Raji (cell line): Measurements from ENCODE around the gene MPL.
A peak's percentile ranks its signal among the peaks of the same experiment; 100 is the strongest.

Source experiments
- POLR2A ChIP-seq: IDR thresholded peaks from 2 replicates; pipeline ENCODE4 v1.6.1; 2011; ENCODE audit warnings: low read depth, low read length, control low read depth; ENCODE audit not compliant: insufficient read depth

Gene MPL

DNA sequence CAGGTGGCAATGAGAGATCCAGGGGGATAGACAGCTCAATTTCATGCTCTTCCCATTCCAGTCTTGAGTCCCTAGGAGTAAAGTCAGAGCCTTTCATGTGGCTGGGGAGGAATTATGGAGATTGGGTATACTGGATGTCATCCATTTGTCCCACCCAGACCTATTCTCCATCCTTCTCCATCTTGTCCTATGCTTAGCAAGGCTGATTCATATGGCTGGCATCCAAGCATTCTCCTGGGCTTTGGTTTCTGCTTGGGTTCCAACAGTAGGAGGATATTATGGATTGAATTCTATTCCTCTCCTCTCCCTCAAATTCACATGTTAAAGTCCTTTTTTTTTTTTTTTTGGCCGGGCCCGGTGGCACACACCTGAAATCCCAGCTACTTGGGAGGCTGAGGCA is 17.3 kb downstream of the MPL start:
- no peak for TF ChIP-seq POLR2A

- TF ChIP-seq POLR2A = no peak
Measured at GRCh38 chr1:43357251-43357650, 19.6 kb downstream of the MPL start.

GRCh38 chr1:43358121-43358745 is 20.6 kb downstream of the MPL start:
- TF ChIP-seq POLR2A = 0 out of 2 replicates have a peak, but pooled peaks have one; percentile 25

DNA sequence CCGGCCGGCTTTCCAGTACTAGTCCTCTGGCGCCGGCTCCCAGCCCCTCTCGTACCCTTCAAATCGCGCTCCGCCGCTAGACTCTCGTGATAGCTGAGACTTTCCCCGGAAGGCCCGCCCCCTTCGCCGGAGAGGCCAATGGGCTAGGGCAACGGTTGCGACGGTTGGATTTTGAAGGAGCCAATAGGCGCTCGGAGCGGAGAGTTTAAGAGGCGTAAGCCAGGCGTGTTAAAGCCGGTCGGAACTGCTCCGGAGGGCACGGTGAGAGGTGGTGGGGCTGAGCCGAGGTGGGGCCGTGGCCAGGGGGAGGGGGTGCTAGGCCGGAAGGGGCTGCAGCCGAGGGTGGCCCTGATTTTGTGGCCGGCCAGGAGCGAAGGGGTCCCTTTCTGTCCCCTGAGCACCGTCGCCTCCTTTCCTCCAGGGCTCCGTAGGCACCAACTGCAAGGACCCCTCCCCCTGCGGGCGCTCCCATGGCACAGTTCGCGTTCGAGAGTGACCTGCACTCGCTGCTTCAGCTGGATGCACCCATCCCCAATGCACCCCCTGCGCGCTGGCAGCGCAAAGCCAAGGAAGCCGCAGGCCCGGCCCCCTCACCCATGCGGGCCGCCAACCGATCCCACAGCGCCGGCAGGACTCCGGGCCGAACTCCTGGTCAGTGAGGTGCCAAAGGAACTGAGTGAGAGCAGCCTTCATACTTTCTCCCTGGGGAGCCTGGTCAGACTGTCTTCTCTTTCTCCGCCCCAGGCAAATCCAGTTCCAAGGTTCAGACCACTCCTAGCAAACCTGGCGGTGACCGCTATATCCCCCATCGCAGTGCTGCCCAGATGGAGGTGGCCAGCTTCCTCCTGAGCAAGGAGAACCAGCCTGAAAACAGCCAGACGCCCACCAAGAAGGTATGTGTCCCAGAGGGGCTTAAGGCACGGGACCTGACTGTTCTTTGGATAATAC is 21.4 kb downstream of the MPL start, which contains the start of gene CDC20:
Gene CDC20, plus strand, starts transcription at position 236 of the 948 bp plus-strand sequence. Its CDS starts 235 bp downstream, at position 471.
- peak; percentile 87 for TF ChIP-seq POLR2A

DNA sequence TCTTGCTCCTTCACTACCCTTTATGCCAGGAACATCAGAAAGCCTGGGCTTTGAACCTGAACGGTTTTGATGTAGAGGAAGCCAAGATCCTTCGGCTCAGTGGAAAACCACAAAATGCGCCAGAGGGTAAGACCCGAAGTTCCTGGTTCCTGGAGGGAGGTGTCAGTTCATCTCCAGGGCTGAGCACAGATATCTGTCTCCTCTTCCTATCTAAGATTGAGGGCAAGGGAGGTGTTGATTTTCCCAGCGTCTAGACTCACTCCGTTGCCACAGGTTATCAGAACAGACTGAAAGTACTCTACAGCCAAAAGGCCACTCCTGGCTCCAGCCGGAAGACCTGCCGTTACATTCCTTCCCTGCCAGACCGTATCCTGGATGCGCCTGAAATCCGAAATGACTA is 22.1 kb downstream of the MPL start:
- no peak for TF ChIP-seq POLR2A

DNA sequence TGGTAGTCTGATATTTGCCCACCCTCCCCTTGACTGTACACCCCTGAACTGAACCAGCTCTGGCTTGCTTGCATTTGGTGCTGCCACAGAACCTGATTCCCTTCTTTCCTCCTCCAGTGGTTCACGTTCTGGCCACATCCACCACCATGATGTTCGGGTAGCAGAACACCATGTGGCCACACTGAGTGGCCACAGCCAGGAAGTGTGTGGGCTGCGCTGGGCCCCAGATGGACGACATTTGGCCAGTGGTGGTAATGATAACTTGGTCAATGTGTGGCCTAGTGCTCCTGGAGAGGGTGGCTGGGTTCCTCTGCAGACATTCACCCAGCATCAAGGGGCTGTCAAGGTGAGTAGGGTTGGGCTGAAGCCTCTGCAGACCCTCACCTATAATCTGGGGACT is 23.0 kb downstream of the MPL start:
- TF ChIP-seq POLR2A = no peak

DNA sequence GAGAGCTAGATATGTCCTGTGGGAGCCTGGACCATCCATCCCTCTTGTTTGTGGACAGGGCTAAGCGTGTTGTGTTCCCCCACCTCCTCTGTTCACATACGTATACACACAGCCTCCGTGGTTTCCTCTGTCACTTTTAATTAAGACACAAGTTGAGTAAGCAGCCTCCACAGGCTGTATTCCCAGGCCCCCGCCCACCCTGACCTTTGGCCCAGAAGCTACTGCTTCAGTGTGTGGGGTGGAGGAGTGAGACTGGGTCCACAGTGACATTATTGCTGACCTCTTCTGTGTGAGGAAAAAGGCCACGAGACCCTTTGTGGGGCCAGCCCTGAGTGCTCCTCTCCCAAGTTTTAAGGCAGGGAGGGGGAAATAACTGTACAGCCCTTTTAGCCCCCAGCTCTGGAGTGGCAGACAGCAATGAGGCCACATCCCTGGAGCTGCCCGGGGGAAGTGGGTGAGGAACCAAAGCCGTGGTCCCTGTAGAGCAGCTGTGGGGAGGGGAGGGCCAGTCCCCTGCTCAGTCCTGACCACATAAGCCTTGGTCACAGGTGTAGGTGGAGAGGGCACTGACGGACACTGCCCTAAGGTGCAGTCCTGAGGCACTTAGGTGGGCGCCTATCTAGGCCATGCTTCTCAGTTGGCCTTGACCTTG is 25.8 kb downstream of the MPL start:
- 0 out of 2 replicates have a peak, but pooled peaks have one; percentile 35 for TF ChIP-seq POLR2A

DNA sequence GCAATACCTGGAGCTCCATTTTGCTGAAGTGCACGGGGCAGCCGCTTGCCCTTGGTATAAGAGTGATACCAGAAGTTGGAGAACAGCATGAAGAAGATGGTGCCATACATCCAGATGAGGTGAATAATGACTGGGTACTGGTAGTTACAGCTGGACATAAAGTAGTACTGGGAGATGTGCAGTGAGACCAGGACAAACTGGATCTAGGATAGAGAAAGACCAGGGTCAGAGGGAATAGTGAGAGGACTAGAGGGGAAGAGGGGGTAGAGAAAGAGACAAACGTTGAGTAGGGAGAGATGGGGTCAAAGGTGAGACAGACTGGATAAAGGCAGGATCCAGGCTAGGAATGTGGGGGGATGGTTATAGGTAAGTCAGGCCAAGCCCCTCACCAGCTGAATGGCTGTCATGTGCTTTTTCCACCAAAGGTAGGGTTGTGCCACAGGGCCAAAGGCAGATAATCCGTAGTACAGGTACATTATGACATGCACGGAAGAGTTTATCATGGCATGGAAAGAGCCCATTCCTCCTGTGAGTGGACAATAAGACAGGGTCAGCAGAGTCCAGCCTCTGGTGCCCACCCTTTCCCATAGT is 26.4 kb downstream of the MPL start:
- no peak; the same call in 1 of the 2 replicates for TF ChIP-seq POLR2A

DNA sequence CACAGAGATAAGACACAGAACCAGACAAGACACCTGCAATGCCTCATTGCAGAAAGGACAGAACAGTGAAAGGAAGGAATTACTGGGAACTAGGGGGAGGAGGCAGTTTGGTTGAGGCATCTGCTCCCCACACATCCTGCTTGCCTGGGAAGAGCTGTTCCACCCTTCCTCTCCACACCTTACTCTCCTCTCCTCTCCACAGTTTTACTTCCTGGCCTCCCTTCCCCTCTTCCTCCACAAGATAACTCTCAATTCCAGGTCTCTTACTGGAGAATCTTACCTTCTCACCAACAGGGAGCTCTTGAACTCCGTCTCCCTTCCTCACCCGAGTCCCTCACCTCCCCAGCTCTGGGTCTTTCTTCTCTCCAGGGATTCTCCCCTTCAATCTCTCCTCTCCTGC is 28.1 kb downstream of the MPL start:
- TF ChIP-seq POLR2A = no peak

- no peak for TF ChIP-seq POLR2A
Measured at GRCh38 chr1:43366179-43366578, 28.6 kb downstream of the MPL start.

DNA sequence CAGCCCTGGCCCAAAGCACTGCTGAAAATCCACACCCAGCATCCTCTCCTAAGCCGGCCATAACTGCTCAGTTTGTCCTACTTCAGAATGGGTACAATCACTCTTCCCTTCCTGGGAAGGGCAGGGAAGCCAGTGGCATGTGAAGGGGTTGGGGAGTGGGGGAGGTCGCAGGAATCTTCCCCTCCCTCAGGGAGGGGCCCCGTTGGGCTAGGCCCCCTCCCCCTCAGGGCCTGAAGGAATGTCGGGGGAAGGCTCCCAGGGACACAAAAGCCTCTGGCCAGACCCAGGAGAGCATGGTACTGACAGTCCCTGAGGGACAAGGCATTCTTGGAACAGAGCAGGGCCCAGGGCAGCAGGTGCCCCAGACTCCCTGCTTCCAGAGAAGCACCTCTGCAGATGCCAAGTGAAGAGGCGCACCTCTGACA is 29.0 kb downstream of the MPL start:
- peak; percentile 14; the same call in 1 of the 2 replicates for TF ChIP-seq POLR2A

GRCh38 chr1:43367026-43367903 is 29.6 kb downstream of the MPL start:
- peak; percentile 41; the same call in 1 of the 2 replicates for TF ChIP-seq POLR2A

DNA sequence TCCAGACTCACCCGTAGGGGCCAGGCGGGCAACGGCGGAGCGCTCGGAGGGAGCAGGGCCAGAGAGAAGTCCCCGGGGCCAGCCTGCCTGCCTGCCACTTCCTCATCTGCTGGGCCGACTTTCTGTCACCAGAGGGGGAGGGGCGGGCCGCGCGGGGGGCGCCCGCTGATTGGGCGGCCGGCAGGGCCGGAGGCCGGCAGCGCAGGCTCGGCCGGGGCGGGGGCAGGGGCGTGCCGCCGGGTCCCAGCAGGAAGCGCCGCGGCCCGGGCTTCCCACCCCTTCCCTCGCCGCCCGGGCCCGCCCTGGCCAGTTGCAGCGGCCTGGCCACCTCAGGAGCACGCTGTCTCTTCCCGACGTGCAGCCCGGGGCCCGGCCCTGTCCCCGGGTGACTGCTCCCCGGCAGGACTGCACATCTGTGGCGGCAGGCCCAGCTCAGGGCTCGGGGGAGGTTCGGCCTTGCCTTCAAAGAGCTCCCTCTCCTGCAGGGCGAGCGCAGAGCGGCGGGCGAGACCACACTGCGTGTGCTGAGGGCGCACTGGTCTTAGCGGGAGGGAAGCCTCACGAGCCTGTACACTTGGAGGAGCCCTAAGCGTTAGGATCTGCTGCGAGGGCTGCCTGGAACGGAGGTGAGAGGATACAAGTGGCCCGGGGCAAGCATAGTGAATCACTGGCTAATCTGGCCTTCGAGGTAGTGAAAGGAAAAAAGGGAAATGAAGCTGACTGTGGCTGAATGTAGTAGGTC is 30.5 kb downstream of the MPL start, which contains the start of gene ELOVL1:
Gene ELOVL1, minus strand, starts transcription at position 108 of the 742 bp plus-strand sequence. CDS start 2,402 bp downstream, outside the sequence.
- peak; percentile 92 for TF ChIP-seq POLR2A
